Renal pelvis (tissue), 4 donors: ENCODE results near the gene PDE4A. TPM values are rescaled to one million over a fixed set of nuclear protein-coding genes. Genes with fewer than 3 reads are reported as not detected.
A peak's percentile ranks its signal among the peaks of the same experiment; 100 is the strongest.
"Not testable (repeated sequence)": the region's sequence is repeated elsewhere in the genome, so short reads cannot be mapped to it uniquely, and the experiment has no call there.

ENCODE experiments used
- DNase-seq: peaks from one replicate; pipeline ENCODE4 v3.0.0-alpha.2; 2013
- polyA plus RNA-seq, 3 donors: library from polyadenylated mRNA; unstranded; fragments of 120-200 nt; gene quantifications; one replicate each; pipeline ENCODE4 v1.2.1, GENCODE V29; 2013; ENCODE audit not compliant: insufficient read length in 3 of 3

PDE4A gene
- polyA plus RNA-seq, 3 donors = 2.0 to 2.6 (median 2.1) TPM

DNA sequence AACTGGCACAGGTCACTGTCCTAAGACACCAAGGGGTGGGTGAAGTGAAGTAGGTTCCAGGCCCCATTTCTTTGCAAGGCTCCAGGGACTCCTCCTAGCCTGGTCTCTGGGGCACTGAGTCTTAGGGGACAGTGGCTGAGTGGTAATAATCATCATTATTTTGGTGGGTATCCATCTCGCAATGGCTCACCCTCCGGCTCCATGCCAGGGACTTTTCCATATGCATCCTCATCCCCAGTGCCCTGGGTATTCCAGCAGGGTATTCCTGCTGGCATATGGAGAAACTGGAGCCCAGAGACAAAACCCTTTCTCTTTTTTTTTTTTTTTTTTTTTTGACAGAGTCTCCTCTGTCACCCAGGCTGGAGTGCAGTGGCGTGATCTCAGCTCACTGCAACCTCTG lies 2.5 kb downstream of the PDE4A start:
- no peak for DNase-seq

DNA sequence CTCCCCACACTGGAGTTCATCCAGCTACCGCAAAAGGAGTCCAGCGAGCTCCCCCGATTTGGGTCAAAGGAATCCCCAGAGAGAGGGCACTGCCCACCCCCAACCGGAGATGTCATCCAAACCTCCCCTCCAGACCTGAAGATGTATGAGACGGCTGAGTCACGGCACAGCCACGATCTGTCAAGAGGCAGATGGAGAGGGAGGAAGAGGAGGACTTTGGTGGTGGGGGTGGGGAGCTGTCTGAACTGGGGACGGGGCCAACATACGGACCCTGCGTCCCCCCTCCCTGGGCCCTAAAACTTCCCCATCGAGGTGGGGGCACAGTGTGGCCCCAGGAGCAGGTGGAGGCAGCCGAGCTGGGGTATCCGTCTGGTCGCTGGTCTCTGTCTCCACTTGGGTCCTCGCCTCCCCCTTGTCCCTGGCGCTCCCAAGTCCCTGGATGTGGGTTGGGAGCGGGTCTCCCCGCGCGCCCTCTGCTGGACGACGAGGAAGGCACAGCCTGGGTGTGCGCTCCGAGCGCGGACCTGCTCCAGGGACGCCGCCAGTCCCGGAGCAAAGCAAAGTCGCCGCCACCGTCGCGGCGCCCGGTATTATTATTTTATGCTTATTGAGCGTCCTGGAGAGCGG lies 3.8 kb downstream of the PDE4A start:
- peak; percentile 73 for DNase-seq

DNA sequence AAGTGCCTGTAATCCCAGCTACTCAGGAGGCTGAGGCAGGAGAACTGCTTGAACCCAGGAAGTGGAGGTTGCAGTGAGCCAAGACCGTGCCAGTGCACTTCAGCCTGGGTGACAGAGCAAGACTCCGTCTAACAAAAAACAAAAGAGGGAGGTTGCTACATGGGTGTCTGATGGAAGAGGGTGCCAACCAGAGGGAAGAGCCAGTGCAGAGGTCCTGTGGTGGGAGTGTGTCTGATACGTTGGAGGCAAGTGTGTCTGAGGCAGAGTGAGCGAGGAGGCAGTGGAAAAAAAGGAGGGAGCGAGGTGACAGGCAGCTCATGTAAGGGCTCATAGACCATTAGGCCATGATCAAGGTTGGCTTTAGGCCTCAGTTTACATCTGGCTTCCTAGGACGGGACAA lies 6.8 kb downstream of the PDE4A start:
- DNase-seq = no peak

DNA sequence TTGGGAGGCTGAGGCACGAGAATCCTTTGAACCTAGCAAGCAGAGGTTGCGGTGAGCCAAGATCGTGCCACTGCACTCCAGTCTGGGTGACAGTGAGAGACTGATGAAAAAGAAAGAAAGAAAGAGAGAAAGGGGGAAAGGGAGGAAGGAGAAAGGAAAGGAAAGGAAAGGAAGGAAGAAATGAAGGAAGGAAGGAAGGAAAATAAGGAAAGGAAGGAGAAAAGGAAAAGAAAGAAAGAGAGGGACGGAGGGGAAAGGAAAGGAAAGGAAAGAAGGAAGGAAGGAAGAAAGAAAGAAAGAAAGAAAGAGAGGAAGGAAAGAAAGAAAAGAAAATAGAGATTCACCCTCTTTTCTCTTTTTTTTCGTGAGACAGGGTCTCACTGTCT lies 8.7 kb downstream of the PDE4A start:
- no peak for DNase-seq

DNA sequence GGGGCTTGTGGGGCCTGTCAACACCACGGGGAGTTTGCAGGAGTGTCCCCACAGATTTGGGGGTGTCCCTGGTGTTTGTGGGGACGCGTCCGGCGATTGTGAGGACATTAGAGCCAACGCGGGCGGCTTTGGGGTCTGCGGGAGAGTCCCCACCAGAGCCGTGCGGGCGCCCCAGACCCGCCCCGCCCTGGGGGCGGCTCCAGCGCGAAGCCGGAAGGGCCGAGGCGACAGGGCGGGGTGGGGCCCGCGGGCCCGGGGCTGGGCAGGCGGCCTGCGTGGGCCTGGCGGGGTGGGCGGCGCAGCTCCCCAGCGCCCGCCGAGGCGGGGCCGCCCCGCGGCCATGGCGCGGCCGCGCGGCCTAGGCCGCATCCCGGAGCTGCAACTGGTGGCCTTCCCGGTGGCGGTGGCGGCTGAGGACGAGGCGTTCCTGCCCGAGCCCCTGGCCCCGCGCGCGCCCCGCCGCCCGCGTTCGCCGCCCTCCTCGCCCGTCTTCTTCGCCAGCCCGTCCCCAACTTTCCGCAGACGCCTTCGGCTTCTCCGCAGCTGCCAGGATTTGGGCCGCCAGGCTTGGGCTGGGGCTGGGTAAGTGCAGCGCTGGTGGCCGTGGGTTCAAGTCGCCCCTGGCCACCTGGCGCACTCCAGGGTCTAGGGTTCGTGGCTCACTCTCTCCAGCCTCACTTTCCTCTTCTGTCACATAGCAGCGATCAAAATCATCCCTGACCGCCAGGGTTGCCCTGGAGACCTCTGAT lies 10.3 kb downstream of the PDE4A start:
- DNase-seq = no peak

DNA sequence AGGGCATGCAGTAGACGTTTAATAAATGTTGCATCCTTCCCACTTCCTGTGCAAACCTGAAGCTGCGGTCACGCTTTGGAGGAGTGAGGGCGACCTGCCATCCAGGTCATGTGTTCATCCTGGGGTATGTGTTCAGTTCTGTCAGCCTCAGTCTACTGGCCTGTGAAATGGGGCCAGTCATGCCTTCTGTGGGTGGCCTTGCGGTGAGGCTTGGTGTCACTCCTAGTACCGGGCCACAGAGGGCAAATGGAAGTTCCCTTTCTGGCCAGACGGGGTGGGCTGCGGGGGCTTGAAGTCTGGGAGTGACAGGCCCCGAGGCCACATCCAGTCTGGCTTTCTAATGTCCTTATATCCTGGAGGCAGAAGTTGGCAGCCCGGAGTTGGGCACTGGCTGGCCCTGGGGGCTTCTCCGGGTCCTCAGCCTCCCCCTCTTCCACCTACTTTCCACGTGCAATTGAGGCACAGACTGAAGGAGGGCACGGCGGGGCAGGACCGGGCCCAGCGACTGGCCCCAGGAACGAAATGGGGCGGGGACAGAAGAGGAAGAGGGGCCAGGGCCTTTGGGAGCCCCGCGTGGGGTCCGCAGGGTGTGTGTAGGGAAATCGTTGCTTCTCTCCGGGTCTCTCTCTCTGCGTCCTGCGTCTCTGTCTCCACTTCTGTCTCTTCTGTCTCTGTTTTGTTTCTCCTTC lies 11.1 kb downstream of the PDE4A start:
- DNase-seq = no peak

DNA sequence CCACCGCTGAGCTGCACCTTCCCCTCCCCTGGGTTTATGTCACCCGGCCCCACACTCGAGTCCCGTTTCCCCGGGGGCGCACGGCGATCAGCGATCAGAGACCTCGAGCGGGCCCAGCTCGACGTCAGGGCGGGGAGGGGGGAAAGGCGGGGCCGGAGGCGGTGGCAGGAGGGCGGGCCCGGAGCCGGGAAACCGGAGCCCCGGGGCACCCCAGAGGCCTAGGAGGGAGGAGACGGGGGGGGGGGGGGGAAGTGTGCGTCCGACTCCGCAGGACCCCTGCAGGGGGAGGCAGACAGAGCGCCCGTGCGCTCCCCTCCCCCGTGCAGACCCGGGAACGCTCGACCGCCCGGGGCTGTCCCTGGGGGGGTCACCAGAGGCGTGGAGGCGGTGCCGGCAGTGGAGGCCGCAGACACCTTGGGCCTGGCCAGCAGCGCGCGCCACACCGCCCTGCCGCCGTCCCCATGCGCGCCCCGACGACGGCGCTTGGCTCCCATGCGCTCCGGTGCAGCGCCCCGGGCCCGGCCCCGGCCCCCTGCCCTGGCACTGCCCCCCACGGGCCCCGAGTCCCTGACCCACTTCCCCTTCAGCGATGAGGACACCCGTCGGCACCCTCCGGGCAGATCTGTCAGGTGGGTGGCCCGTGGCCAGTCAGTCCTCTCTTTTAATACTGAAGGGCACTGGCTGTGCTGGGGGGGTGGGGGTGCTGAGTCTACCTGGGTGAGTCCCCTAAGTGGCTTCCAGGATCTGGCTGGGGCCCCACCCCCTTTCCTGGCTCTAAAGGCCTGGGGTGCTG lies 11.8 kb downstream of the PDE4A start:
- DNase-seq = no peak

DNA sequence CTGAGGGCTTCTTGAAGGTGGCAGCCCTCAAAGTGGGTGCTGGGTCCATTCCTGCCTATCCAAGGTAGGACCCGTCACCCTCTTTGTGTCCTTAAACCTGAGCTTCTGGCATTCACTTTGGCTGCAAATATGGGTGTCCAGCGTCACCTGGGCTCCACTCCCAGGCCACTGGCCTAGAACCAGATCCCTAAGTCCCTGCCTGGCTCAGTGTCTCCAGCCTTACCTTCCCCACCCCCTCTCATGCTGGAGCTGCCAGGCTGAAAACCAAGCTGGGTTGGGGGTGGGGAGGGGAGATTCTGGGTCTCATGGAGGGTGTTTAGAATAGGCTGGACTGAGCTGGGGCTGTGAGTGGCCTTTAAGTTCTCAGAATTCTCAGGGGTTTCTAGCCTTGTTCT lies 12.4 kb downstream of the PDE4A start:
- no peak for DNase-seq

DNA sequence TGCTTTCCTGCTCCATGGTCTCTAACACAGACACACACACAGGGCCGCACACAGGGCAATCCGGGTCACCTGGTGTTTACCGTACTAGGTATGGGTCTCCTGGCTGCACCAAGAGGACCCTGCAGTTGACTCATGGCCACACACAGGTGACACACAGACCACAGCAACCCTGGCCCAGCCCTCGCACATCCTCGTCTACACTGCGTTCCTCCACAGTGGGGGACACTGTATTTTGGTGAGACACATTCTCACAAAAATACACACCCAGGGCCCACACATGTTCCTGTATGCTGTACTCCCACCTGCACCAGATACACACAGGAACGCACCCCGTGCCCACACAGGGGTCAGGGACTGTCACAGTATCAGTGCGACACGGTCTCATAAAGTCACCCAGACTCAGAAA lies 12.8 kb downstream of the PDE4A start:
- no peak for DNase-seq

DNA sequence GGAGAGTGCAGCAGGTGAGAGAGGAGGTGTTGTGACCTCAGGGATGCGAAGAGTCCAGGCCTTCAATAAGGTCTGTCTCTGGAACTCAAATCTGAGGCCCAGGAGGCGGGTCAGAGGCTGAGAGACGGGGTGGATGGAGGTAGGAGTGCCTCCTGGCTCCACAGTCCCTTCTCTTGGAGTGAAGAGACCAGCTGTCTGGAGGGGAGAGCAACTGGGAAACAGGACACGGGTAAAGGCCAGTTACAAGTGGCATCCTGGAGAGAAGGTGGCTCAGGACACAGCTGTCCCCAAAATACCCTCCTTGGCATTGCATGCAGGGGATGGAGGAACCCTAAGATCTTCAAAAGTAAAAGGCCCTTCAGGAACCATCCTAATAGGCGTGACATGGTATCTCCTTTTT lies 19.2 kb downstream of the PDE4A start:
- DNase-seq = no peak

DNA sequence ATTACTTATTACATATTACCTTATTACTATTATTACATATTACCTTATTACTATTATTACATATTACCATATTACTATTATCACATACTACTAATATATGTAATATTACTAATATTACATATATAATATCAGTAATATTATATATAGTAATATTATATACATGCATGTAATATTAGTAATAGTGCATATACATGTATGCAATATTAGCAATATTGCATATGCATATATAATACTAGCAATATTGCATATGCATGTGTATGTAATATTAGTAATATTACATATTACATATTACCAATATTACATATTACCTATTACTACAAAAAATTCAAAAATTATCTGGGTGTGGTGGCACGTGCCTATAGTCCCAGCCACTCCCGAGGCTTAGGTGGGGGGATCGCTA lies 22.4 kb downstream of the PDE4A start:
- no peak for DNase-seq

DNA sequence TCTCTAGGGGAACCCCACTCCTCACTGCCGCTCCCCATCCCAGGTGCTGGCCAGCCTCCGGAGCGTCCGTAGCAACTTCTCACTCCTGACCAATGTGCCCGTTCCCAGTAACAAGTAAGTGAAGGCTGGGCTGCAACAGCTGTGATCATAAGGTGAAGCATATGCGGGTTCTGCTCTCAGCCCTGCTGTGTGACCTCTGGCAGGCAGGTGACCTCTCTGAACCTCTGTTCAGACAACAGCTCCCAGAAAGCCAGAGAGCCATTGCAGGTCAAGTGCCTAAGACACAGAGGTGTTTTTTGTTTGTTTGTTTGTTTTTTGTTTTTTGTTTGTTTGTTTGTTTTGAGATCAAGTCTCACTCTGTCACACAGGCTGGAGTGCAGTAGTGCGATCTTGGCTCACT lies 28.7 kb downstream of the PDE4A start:
- DNase-seq = no peak

DNA sequence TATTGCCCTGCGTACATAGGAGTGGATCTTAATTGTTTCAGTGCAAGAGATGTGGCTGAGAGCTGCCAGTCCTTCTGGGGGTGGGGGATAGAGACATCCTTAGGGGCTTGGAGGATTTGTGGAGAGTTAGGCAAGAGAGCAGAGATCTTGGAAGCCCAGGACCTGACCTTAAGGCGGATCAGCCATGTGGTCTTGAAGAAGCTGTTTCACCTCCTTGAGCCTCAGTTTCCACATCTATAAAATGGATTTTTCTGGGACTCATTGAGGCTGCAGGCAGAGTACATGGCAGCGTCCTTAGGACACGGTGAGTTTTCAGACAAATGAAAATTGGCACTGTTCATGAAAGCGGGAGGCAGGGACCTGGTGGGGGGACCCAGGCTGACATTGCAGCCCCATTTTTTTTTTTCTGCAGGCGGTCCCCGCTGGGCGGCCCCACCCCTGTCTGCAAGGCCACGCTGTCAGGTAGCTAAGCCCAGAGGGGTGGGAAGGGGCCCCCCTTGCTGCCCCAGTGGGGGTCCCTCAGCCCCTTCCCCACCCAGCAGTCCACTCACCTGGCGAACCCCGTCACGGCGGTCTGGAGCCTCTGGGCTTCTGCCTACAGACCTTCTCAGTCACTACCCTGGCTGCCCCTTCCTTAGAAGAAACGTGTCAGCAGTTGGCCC lies 30.0 kb downstream of the PDE4A start:
- no peak for DNase-seq

DNA sequence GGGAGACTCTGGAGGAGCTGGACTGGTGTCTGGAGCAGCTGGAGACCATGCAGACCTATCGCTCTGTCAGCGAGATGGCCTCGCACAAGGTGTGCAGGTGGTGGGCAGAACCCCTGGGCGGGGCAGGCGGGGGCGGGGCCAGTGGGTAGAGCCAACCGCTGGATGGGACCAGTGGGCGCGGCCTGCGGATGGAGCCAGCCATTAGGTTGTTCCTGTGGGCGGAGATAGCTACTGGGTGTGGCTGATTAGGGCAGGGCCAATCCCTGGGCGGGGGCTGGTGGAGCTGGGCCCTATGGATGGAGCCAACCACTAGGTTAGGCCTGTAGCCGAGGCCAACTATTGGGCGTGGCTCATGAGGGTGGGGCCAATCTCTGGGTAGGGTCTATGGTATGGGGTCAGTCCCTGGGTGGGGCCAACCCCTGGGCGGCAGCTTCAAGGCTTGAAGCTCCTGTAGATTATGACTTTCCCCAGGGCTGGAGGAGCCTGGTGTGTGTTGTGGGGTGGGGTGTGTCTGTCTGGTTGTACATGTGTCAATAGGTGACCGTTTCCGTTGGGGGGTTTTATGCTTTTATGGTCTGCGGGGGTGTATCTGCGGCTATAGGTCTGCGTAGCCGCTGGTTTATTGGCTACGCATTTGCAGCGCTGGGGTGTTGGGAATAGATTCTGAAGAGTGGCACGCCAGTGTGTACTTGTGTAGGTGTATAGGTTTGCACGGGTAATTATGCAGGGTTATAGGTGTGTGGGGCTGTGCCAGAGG lies 30.7 kb downstream of the PDE4A start:
- DNase-seq = no peak

DNA sequence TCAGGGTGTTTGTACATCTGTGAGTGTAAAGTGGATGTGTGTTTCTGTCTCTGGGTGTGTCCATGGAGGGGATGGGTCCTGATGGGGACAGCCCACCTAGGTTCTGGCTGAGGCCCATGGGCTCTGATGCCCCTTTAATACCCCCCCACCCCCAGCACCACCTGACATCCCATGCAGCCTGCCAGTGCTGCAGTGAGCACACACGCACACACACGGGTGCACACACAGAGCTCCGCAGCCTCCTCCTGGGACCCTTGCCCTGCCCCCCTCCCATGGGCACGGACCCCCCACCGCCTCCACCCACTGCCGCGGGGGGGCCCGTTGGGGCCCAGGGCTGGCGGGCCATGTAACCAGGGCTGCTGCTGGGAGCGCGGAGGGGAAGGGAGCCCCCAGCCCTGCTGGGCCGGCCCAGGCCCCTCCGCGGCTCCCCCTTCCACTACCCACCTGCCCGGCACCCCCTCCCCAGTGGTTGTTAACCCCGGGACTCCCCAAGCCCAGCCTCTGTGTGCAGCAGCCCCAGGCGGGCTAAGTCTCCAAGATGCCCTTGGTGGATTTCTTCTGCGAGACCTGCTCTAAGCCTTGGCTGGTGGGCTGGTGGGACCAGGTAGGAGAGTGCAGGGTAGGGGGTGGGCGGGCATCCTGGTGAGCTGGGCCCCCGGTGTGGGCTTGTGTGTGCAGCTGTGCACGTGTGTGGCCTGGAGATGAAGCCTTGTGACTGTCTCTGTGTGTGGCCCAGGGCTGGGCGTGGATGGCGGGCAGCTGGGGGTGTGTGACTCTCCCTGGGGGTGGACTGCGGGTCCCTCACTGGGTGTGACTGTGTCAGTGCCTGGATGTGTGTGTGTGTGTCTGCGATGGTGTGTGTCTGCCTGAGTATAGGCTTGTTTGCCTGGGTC lies 32.6 kb downstream of the PDE4A start:
- DNase-seq = no peak

DNA sequence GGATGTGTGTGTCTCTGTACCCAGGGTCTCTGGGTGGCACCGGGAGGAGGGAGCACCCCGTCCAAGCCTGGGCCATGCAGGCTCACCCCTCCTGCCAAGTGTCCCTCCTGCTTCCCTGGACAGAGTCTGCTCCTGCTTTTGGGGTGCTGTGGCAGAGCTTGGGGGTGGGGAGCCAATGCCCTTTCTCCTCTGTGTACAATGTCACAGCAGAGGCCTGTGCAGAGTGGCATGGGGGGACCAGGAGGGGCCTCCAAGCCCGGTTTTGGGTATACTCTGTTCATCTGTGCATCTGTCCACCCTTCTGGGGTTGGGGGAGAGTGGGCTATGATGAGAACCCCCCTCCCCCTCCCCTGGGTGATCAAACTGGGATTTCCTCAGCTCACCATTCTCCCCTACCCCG lies 33.5 kb downstream of the PDE4A start:
- no peak for DNase-seq

DNA sequence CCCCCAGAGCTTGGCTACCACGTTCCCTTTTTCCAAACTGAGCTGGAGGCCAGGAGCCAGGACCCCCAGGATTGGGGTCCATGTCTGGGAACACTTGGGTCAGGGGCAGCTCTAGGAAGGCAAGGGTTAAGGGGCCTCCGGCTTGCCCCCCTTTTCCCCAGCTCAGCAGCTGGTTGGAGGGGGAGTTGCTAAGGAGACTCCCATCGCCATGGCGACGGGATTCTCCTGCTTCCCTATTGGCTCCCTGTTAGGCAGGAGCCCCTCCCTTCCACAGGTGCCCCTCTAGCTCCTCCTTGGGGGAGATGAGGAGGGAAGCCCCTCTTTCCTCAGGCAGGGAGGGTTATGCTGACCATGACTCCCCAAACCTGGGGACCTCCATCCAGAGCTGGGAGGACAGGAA lies 33.9 kb downstream of the PDE4A start:
- no peak for DNase-seq

DNA sequence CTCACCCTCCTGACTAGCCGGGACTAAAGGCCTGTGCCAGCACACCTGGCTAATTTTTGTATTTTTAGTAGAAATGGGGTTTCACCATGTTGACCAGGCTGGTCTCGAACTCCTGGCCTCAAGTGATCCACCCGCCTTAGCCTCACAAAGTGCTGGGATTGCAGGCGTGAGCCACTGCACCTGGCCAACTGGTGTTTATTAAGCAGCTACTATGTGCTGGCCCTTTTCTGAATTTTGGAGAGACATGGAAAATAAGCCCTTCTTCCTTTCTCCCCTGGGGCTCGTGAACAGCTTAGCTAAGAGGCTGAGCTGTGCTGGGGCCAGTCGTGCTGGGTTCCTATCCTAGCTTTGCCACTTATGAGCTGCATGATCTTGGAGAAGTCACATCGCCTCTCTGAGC lies 38.4 kb downstream of the PDE4A start:
- DNase-seq = not testable (repeated sequence)

DNA sequence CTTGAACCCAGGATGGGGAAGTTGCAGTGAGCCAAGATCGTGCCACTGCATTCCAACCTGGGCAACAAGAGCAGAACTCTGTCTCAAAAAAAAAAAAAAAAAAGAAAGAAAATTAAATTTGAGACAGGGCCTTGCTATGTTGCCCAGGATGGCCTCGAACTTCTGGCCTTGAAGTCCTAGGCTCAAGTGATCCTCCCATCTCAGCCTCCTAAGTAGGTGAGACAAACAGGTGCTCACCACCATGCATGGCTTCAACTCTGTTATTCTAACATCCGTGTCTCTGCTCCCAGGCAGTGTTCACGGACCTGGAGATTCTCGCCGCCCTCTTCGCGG lies 40.3 kb downstream of the PDE4A start:
- no peak for DNase-seq
